Measurements from ENCODE around the gene SMIM13.

The SMIM13 gene

DNA sequence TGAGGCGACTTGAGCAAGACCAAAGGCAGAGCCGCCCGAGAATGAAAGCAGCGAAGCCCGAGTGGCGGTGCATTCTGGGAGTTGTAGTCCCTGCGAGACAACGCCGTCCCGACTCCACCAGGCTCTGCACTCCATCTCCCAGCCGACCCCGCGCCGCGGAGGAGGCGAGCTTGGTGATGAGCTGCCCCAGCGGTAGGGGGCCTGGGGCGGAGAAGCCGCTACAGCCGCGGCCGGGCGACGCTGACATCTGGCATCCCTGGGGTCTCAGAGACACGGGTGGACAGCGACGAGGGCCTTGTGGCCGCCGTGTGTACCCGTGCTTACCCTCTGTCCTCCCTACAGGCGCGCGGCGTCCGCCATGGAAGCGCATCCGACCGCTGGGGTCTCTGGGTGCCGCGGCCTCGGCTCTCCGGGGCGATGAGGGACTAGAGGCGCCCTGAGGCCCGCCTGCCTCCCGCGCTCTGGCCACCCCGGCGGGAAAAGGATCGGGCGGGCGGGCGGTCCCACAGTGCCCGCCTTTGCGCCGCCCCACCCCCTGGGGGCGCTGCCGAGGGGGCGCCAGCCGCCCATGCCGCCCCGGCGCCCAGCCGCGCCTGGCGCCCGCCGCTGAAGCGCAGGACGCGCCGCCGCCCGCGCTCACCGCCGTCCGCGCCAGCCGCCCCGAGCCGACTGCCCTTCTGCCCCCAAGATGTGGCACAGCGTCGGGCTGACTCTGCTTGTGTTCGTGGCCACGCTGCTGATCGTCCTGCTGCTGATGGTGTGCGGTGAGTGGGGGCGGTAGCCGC is at the start of gene SMIM13:
Gene SMIM13 (plus strand): TSS at position 209 of the 785 bp plus-strand sequence. CDS start 480 bp downstream, at position 689.
- peak; percentile 97 for DNase-seq

DNA sequence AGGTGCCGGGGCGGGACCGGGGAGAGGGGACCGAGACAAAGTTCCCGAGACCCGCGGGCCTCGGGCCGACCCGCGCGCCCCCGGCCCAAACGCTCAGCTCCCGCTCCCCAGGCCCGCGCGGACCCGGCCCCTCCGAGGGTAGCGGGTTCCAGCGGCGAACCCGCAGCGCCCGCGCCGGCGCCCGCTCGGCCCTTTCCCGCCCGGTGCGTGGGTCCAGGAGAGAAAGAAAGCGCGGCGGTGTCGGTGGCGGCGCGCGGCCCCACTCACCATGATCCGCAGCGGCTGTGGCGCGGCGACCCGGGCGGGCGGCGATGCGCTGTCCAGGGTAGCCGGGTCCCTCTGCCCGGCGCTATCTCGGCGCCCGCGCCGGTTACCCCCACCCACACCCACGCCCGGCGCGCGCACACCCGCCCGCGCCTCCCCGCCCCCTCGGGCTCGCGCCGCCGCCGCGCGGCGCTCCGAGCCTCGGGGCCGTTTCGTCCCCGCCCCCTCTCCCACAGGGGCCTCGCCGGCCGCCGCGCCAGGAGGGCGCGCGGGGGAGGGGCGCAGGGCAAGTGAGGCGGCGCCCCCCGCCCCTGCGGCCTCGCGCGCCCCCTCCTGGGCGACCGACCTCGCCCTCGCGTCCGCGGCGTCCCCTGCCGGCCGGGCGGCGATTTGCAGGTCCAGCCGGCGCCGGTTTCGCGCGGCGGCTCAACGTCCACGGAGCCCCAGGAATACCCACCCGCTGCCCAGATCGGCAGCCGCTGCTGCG is 49.5 kb upstream of the SMIM13 start, which contains the start of gene ELOVL2:
Gene ELOVL2 (minus strand): TSS at position 345 of the 751 bp plus-strand sequence. CDS start 75 bp downstream, at position 270.
- peak; percentile 61 for DNase-seq

DNA sequence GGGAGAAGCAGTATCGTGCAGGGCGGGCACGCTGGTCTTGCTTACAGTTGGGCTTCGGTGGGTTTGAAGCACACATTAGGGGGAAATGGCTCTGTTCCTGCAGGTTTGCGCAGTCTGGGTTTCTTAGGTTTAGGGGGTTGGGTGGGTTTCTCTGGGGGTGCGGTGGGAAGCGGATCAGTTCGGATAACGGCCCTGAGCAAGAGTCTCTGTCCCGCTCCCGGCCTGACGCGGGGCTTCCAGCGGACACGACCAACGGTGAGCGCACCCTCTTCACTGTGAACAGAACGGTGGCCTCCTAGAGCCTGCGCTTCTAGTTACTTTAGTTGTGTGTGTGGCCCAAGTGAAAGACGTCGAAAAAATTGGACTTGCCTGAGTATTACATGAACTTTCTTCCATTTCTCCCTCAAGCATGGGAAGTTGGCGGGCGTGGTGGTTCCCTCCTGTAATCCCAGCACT is 48.9 kb upstream of the SMIM13 start:
- DNase-seq, result no peak

DNA sequence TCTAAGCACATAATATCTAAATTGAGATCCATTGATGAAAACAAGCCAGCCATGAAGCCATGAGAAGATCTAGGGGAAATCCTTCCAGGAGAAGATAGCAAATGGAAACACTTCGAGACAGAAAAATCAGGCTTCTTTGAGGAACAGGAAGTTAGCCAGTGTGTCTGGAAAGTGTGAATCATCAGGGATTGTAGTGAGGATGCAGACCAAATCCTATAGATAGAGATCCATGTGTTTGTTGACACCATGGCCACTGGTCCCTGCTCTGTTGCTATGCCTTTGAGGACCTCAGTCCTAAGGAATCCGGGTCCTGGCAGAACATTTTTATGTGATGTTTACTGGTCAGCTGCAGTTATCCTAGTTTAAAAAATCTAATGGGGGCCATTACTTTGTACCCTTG is 42.9 kb upstream of the SMIM13 start:
- DNase-seq, result no peak

DNA sequence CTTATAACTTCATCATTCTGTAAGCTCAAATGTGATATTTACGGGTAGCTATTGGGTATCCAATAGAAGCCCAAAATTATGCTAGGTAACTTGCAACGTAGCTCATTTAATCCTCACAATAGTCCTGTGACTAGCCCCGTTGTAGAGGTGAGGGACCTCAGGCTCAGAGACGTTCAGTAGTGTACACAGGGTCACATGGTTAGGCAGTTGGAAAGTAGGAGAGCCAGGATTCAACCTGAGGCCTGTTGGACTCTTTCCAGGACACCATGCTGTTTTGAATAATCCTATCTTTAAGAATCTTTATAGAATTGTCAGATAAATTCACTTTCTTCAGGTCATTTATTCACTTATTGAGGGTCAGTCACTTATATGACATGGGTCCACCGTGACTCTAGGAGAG is 40.3 kb upstream of the SMIM13 start:
- no peak for DNase-seq

GRCh38 chr6:11054722-11055121 is 38.9 kb upstream of the SMIM13 start:
- DNase-seq, result no peak

GRCh38 chr6:11055127-11055627 is 38.5 kb upstream of the SMIM13 start:
- DNase-seq, result no peak

DNA sequence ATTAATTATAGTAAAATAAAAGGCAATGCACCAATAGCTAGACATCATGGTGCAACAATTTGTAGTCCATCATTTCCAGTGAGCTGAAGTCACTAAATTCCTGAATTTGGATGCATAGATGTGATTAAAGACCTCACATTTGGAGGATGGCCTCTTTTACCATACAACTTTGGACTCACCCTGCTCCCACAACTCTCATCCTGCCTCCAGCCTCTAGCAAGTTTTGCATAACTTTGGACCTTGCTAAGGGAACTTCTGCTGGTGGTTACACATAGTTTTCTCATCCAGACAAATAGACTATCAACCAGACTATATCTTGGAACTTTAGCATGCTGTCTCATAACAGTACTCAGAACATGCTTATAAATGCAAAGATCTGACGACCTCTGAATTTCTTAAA is 36.8 kb upstream of the SMIM13 start:
- no peak for DNase-seq

DNA sequence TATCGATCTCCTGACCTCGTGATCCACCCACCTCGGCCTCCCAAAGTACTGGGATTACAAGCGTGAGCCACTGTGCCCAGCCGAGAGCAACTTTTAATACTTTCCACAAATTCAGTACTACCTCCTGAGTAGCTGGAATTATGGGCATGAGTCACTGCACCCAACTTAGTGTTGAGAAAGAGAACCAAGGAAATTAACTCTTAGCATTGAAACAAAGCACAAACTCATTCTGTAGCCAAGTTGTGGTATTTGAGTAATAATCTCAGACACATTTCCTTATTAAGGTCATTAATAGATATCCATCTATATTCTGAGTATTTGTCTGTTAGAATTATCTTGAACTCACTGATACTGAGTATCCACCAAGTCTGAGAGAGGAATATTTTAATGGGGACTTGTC is 35.2 kb upstream of the SMIM13 start:
- no peak for DNase-seq

- no peak for DNase-seq
These were observed 31.6 kb upstream of the SMIM13 start for GRCh38 chr6:11062083-11062482.

DNA sequence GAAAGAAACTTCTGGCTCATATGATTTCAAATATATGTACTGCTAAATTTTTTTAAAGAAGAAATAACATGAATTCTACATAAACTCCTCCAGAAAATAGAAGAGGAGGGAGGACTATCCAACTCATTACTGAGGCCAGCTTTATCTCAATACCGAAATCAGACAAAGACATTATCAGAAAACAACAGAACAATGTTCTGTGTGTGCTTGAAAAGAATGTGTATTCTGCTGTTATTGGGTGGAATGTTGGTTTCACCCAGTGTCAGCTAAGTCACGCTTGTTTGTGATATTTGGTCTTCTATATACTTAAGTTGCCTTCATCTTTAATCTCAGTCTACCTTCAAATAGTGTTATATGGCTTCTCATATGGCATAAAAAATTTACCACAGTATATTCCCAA is 30.9 kb upstream of the SMIM13 start:
- DNase-seq, result no peak

- DNase-seq, result no peak
These were observed 28.8 kb upstream of the SMIM13 start for GRCh38 chr6:11064836-11065235.

DNA sequence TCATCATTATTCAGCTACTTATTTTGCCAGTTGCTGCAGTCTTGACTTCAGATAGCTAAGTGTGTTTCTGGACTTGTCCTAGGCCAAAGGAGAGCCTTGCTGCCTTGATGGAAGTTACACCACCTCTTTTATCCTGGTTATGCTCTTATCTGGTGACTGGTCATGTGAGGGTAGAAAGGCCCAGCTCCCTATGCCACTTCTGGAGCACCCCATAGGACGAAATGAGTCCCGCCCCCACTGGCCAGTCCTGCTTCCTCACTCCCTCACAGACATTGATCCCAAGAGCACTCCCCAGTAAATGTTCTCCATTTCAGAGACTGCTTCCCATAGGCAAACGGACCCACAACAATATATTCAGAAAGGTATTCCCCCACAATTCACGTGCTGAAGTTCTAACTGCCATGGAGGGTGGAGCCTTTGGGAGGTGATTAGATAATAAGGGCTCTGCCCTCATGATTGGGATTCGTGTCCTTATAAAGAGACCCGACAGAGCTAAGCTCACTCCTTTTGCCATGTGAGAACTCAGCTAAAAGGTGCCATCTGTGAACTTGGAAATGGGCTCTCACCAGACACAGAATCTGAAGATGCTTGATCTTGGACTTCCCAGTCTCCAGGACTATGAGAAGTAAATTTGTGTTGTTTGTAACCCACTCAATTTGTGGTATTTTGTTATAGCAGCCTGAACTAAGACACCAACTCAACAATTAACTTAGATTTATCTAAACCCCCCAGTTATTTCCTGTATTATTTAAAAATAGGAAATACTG is 28.0 kb upstream of the SMIM13 start:
- DNase-seq, result no peak

DNA sequence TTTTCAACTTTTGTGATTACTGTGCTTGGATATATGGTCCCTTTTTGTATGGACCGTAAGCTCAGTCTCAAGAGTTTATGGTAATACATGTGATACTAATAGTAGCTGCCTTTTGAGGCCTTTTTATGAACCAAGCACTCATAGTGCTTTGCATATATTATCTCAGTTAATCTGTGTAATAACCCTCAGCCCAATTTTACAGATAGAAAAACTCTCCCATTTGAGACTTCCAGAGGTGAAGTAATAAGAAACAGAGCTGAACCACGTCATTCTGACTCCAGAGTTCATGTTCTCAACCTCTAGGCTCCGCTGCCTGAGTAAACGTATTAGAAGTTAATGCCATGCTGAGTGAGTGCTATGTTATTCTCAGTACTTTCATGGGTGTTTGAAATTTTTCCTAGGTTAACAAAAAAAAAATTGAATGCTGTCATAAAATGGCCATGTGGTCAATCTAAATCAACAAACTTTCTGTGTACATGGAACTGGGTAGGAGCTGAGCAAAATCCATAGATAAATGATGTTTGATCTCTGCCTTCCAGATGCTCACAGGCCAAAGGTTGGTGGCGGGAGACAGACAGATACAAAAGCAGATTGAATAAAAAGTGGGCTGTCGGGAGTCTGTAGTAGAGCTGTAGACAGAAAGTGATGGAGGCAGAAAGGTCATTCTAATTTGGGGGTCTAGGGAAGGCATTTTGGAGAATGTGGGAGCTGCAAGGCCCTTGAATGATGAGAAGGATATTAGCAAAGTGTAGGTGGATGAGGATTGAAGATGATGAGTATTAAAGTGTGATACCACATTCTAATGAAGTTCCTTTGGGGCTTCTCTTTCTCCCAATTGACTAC is 26.9 kb upstream of the SMIM13 start:
- no peak for DNase-seq

DNA sequence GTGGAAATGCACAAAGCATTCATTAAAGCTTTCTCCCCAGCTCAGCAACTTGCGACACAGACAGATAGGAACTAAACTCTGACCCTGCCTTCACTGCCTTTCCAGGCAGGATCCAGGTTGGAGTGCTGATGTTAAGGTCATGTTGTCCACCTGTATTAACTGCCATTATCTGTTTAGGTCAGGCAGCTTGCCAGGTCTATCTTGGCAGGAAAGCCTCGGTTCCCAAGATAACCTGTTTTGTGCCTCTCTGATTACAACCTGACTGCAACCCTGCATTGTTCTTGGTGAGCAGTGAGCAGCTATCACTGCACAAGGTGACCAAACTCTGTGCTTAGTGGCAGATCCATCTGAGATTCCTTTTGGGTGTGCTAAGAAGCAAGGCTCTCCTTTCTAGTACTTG is 26.3 kb upstream of the SMIM13 start:
- DNase-seq, result no peak

DNA sequence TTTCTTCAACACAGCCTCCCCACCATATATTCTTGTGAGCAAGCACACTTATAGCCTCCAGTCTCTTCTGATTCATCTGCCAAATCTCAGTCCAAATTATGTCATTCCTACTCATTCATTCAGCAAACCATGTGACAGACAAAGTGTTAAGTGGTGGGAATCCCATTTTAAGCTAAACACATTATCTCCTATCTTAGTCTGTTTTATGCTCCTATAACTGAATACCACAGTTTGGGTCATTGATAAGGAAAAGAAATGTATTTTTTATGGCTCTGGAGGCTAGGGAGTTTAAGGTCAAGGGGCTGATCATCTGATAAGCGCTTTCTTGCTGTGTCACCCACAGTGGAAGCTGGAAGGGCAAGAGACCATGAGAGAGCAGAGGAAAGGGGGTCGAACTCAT is 23.9 kb upstream of the SMIM13 start:
- DNase-seq, result no peak

GRCh38 chr6:11072101-11072500 is 21.5 kb upstream of the SMIM13 start:
- DNase-seq, result no peak

DNA sequence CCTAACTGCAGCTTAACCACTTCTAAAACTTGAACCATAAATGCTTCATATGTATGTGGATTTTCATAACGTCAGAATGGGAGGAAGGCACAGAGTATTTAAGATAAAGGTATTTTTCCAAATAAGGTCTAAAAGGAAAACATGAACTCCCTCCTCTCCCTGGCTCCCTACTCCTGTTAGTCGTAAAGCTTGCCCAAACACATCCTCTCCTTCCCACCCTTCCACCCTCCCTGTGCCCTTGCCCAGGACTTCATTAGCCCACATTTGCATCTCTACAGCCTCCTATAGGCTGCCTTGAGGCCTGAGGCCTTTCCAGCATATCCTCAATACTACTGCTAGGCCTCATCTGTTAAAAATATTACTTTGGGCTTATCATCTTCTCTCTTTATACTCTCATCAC is 17.1 kb upstream of the SMIM13 start:
- DNase-seq, result no peak

DNA sequence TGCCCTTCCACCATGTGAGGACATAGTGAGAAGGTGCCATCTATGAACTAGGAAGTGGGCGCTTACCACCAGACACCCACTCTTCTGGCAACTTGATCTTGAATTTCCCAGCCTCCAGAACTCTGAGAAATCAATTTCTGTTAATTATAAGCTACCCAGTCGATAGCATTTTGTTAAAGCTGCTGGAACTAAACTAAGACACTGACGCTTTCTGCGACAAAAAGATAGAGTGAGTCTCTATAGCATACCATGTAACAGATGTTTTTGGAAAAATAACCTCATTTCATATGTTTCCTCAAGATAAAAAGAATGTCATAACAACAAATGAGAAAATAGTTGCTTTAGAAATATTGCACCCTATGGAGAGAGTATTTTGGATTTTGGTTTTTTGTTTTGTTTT is 15.4 kb upstream of the SMIM13 start:
- DNase-seq, result no peak

DNA sequence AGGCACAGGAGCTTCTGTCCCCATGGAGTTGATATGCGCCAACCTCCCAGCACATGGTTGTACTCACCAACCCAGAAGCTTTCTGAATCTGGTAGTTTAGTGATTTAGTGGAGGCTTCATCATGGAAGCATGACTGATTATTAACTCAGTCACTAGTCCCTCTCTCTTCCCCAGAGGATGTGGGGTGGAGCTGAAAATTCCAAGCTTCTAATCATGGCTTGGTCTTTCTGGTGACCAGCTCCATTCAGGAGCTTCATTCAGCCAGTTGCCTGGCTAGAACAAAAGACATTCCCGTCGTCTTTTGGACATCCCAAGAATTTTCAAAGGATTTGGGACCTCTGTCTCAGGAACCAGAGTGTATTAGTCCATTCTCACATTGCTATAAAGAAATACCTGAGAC is 13.3 kb upstream of the SMIM13 start:
- no peak for DNase-seq

DNA sequence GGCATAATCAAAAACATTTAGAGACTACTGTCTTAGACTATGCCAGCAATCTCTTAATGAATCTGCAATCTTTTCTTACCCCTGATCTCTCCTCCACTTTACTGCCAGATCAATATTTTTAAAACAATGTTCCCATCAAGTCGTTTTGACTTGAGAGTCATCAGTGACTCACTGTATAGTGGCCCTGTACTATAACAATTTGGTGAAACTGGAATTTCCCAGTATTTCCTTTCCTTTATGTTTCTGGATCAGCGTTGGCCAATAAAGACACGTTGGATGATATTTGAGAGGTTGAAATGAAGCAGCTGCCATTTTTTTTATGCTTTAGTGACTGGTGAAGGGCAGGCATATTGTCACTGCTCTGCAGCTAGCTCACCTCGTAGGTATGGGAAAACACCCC is 10.1 kb upstream of the SMIM13 start:
- no peak for DNase-seq

DNA sequence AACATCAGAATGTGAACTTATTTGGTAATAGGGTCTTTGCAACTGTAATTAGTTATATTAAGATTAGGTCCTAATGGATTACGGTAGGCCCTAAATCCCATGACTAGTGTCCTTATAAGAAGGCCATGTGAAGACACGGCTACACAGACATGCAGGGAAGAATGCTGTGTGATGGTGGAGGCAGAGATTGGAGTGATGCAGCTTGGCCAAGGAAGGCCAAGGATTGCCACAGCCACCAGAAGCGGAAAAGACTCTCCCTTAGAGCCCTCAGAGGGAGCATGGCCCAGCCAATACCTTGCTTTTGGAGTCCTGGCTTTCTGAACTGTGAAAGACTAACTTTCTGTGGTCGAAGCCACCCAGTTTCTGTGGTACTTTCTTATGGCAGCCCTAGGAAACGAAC is 9.7 kb upstream of the SMIM13 start:
- no peak for DNase-seq
